Testis (tissue), 3 donors: ENCODE measurements around the gene WDR19. TPM values are rescaled to one million over a fixed set of nuclear protein-coding genes. Genes with fewer than 3 reads are reported as not detected.

Experiments
- DNase-seq: peaks from one replicate; pipeline ENCODE4 v3.0.0-alpha.2; 2019
- H3K27ac ChIP-seq, 2 donors: fragments of 200-600 bp; sonication (generic); one replicate each; pipeline ENCODE4 v1.5.1; 2019
- H3K27me3 ChIP-seq: fragments of 200-600 bp; sonication (generic); one replicate; pipeline ENCODE4 v1.5.1; 2019
- H3K36me3 ChIP-seq: fragments of 200-600 bp; sonication (generic); one replicate; pipeline ENCODE4 v1.5.1; 2017; ENCODE audit warnings: low read depth; ENCODE audit errors: missing control alignments
- H3K4me1 ChIP-seq: fragments of 200-600 bp; sonication (generic); one replicate; pipeline ENCODE4 v1.5.1; 2019
- H3K4me3 ChIP-seq, 2 donors: fragments of 200-600 bp; sonication (generic); one replicate each; pipeline ENCODE4 v1.5.1; 2017 to 2019
- H3K9me3 ChIP-seq: fragments of 200-600 bp; sonication (generic); one replicate; pipeline ENCODE4 v1.5.1; 2017
- CTCF ChIP-seq, 3 experiments: fragments of 450-650 bp in 2 of 3; fragments of 200-600 bp in 1 of 3; sonication (generic) in 1 of 3; IDR thresholded peaks; one replicate each; pipeline ENCODE4 v1.5.1; 2016 to 2019; ENCODE audit warnings: antibody characterized with exemption in 3 of 3, mild to moderate bottlenecking in 2 of 3, moderate library complexity in 1 of 3
- POLR2A ChIP-seq: fragments of 450-650 bp; IDR thresholded peaks from one replicate; pipeline ENCODE4 v1.6.1; 2017; ENCODE audit warnings: antibody characterized with exemption, mild to moderate bottlenecking, moderate library complexity
- WGBS, 2 donors: methylation state at CpG; one replicate each; pipeline ENCODE4 v1.1.5; 2018; 5-methylcytosine and 5-hydroxymethylcytosine counted together
- intact Hi-C: fragments of 100-400 bp; cut with DNase I; formaldehyde crosslinking; loops from one replicate; pipeline ENCODE4 v1.15.1; 2023; ENCODE audit warnings: low total_unique reads
- polyA plus RNA-seq: library from polyadenylated mRNA; stranded (reverse); fragments of 350-450 nt; fragmentation: Illumina TruSeq; extraction: RNeasy Lipid Tissue Mini Kit (QIAGEN cat#74804); gene quantifications from one replicate; pipeline ENCODE4 v1.2.3, GENCODE V29; 2014; ENCODE audit warnings: low read depth, low replicate concordance; ENCODE audit not compliant: insufficient read depth
- total RNA-seq, 2 donors: library from RNA; depleted of rRNA; stranded (reverse); fragments of >200 nt; gene quantifications; one replicate each; pipeline ENCODE4 v1.2.3, GENCODE V29; 2016

Gene WDR19
- total and polyA plus RNA-seq, 3 donors from 2014 or later, result 44.6 to 56.5 (median 49.3) TPM

GRCh38 chr4:39201963-39202362 is 19.6 kb downstream of the WDR19 start:
- no peaks in the 10 kb centered on the region for H3K27me3 ChIP-seq
- no peak overlapping the region for H3K4me3 ChIP-seq
- intact Hi-C loops, result no loop called here
- no peak for DNase-seq
- no peaks in the 10 kb centered on the region for H3K36me3 ChIP-seq
- H3K4me1 ChIP-seq, result peaks cover 5% of the 10 kb centered on the region
- no peaks in the 10 kb centered on the region for H3K9me3 ChIP-seq
- no peak for TF ChIP-seq POLR2A
- no peak for TF ChIP-seq CTCF (IDR thresholded peaks at IDR 0.05)
- 94 to 97% methylated on average over 3 of the region's 3 CpGs for WGBS, 2 donors
- no peak overlapping the region for H3K27ac ChIP-seq

GRCh38 chr4:39204543-39204942 is 22.2 kb downstream of the WDR19 start:
- Histone ChIP-seq H3K27ac (peak overlapping the region in 1 of 2 donors; percentile 8), H3K4me1 (peaks cover 5% of the 10 kb centered on the region), H3K27me3 (no peaks in the 10 kb centered on the region), H3K4me3 (no peak overlapping the region), H3K36me3 (no peaks in the 10 kb centered on the region), H3K9me3 (no peaks in the 10 kb centered on the region)
- intact Hi-C loops, result no loop called here
- no peak for TF ChIP-seq CTCF (IDR thresholded peaks at IDR 0.05)
- TF ChIP-seq POLR2A, result no peak
- DNase-seq, result no peak

DNA sequence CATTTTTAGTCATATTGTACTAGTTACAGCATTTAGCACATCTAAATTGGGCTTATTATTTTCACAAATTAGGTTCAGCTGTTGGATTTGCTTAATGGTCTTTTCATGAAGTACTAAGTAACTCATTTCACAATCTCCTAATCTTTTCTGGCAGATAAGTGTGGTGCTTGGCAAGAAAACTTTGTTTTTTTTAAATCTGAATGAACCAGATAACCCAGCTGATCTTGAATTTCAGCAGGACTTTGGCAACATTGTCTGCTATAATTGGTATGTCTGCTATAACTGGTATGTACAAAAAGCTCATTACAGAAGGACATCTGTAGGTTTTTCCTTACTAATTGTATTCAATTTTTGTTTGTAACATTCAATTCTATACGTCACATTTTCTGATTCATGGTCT is 22.7 kb downstream of the WDR19 start:
- H3K9me3 ChIP-seq, result no peaks in the 10 kb centered on the region
- DNase-seq, result peak; percentile 19
- H3K4me1 ChIP-seq, result peaks cover 5% of the 10 kb centered on the region
- TF ChIP-seq POLR2A (no peak), CTCF (IDR thresholded peaks at IDR 0.05) (no peak)
- 56 to 65% methylated on average over 1 of the region's 1 CpG for WGBS, 2 donors
- no peaks in the 10 kb centered on the region for H3K27me3 ChIP-seq
- no peaks in the 10 kb centered on the region for H3K36me3 ChIP-seq
- intact Hi-C loops, result no loop called here
- no peak overlapping the region for H3K4me3 ChIP-seq
- peak overlapping the region in 1 of 2 donors; percentile 8 for H3K27ac ChIP-seq

DNA sequence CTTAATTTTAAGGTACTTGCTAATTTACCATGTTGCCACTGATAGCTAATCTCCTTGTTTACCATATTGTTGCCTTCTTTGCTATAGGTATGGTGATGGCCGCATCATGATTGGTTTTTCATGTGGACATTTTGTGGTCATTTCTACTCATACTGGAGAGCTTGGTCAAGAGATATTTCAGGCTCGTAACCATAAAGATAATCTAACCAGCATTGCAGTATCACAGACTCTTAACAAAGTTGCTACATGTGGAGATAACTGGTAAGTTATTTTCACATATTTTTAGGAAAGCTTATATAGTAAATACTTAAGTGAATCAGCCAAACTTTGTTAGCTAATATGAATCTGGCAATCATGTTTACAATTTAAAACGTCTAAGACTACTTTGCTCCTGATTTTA is 23.1 kb downstream of the WDR19 start:
- no peak overlapping the region for H3K4me3 ChIP-seq
- intact Hi-C loops, result no loop called here
- no peaks in the 10 kb centered on the region for H3K27me3 ChIP-seq
- H3K27ac ChIP-seq, result no peak overlapping the region
- WGBS, 2 donors, result 83 to 87% methylated on average over 3 of the region's 3 CpGs
- no peak for DNase-seq
- TF ChIP-seq CTCF (IDR thresholded peaks at IDR 0.05), result no peak
- no peak for TF ChIP-seq POLR2A
- no peaks in the 10 kb centered on the region for H3K36me3 ChIP-seq
- peaks cover 5% of the 10 kb centered on the region for H3K4me1 ChIP-seq
- H3K9me3 ChIP-seq, result no peaks in the 10 kb centered on the region

DNA sequence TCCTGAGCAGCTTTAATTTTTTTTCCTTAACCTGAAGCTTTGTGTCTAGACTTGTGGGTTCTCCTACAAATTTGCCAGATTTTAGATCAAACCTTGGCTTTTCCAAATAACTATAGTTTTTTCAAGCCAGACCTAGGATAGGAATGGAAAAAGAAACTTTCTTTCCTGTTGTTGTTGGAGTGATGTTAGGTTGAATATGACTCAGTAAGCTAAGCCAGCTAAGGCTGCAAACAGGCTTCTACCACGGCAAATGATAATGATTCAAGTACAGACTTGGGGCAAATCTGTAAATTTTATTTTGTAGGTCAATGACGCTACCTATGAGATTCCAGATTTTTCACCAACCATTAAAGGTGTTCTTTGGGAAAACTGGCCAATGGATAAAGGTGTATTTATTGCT is 45.6 kb downstream of the WDR19 start:
- no peak for DNase-seq
- Histone ChIP-seq H3K4me1 (no peaks in the 10 kb centered on the region), H3K4me3 (no peak overlapping the region), H3K9me3 (no peaks in the 10 kb centered on the region), H3K36me3 (no peaks in the 10 kb centered on the region), H3K27me3 (no peaks in the 10 kb centered on the region), H3K27ac (no peak overlapping the region)
- TF ChIP-seq CTCF (IDR thresholded peaks at IDR 0.05), result no peak
- no peak for TF ChIP-seq POLR2A
- 52 to 64% methylated on average over 2 of the region's 2 CpGs for WGBS, 2 donors
- intact Hi-C loops, result no loop called here
